ENCODE data around the gene PCF11. TPM values are rescaled to one million over a fixed set of nuclear protein-coding genes. Genes with fewer than 3 reads are reported as not detected.
A peak's percentile ranks its signal among the peaks of the same experiment; 100 is the strongest.
"Not testable (repeated sequence)": the region's sequence is repeated elsewhere in the genome, so short reads cannot be mapped to it uniquely, and the experiment has no call there.

PCF11 gene
- total RNA-seq, 2 donors from 2014 or later = 79.5 to 85.6 TPM

- no peak for ATAC-seq (replicated peaks in 1 of 2)
- Mint-ChIP-seq H3K27ac (no peak overlapping the region), H3K4me1 (ENCODE audit: low read depth) (peaks cover 10% of the 10 kb centered on the region), H3K4me3 (no peak overlapping the region), H3K36me3 (ENCODE audit: insufficient read depth in 2 of 2) (no peaks in the 10 kb centered on the region), H3K27me3 (ENCODE audit: low read depth) (no peaks in the 10 kb centered on the region), H3K9me3 (no peaks in the 10 kb centered on the region)
- no peak for DNase-seq
Measured at GRCh38 chr11:83127310-83127637, 29.7 kb upstream of the PCF11 start.

GRCh38 chr11:83132191-83132590 lies 24.7 kb upstream of the PCF11 start:
- Mint-ChIP-seq H3K27me3 (ENCODE audit: low read depth) (no peaks in the 10 kb centered on the region), H3K36me3 (ENCODE audit: insufficient read depth in 2 of 2) (no peaks in the 10 kb centered on the region), H3K27ac (no peak overlapping the region), H3K4me3 (no peak overlapping the region), H3K9me3 (no peaks in the 10 kb centered on the region), H3K4me1 (ENCODE audit: low read depth) (no peaks in the 10 kb centered on the region)
- ATAC-seq (replicated peaks in 1 of 2) (no peak), DNase-seq (no peak)

GRCh38 chr11:83133266-83133665 lies 23.7 kb upstream of the PCF11 start:
- not testable (repeated sequence) for H3K4me3 Mint-ChIP-seq; H3K27me3 Mint-ChIP-seq (ENCODE audit: low read depth); ATAC-seq (replicated peaks in 1 of 2); H3K27ac Mint-ChIP-seq; H3K36me3 Mint-ChIP-seq (ENCODE audit: insufficient read depth in 2 of 2); DNase-seq; H3K4me1 Mint-ChIP-seq (ENCODE audit: low read depth); H3K9me3 Mint-ChIP-seq

- Mint-ChIP-seq H3K9me3 (no peaks in the 10 kb centered on the region), H3K27me3 (ENCODE audit: low read depth) (no peaks in the 10 kb centered on the region), H3K4me3 (no peak overlapping the region), H3K27ac (no peak overlapping the region), H3K4me1 (ENCODE audit: low read depth) (no peaks in the 10 kb centered on the region), H3K36me3 (ENCODE audit: insufficient read depth in 2 of 2) (peaks cover 0 to 1% of the 10 kb centered on the region in 2 donors)
- ATAC-seq (replicated peaks in 1 of 2) (no peak), DNase-seq (no peak)
Measured at GRCh38 chr11:83139310-83139709, 17.6 kb upstream of the PCF11 start.

- Mint-ChIP-seq H3K9me3 (no peaks in the 10 kb centered on the region), H3K27ac (no peak overlapping the region), H3K27me3 (ENCODE audit: low read depth) (no peaks in the 10 kb centered on the region), H3K4me3 (no peak overlapping the region), H3K36me3 (ENCODE audit: insufficient read depth in 2 of 2) (peaks cover 0 to 1% of the 10 kb centered on the region in 2 donors), H3K4me1 (ENCODE audit: low read depth) (no peaks in the 10 kb centered on the region)
- no peak for DNase-seq
- no peak for ATAC-seq (replicated peaks in 1 of 2)
Measured at GRCh38 chr11:83140691-83141455, 16.1 kb upstream of the PCF11 start.

- H3K9me3 Mint-ChIP-seq = no peaks in the 10 kb centered on the region
- no peak overlapping the region for H3K27ac Mint-ChIP-seq
- peaks cover 21% of the 10 kb centered on the region for H3K4me1 Mint-ChIP-seq (ENCODE audit: low read depth)
- no peaks in the 10 kb centered on the region for H3K27me3 Mint-ChIP-seq (ENCODE audit: low read depth)
- H3K36me3 Mint-ChIP-seq (ENCODE audit: insufficient read depth in 2 of 2) = no peaks in the 10 kb centered on the region
- H3K4me3 Mint-ChIP-seq = no peak overlapping the region
- DNase-seq = no peak
- no peak for ATAC-seq (replicated peaks in 1 of 2)
Measured at GRCh38 chr11:83147895-83148294, 9.0 kb upstream of the PCF11 start.

- peaks cover 26% of the 10 kb centered on the region for H3K4me1 Mint-ChIP-seq (ENCODE audit: low read depth)
- no peak overlapping the region for H3K27ac Mint-ChIP-seq
- H3K36me3 Mint-ChIP-seq (ENCODE audit: insufficient read depth in 2 of 2) = no peaks in the 10 kb centered on the region
- no peaks in the 10 kb centered on the region for H3K9me3 Mint-ChIP-seq
- no peak for DNase-seq
- ATAC-seq (replicated peaks in 1 of 2) = peak in 1 of 2 donors; percentile 51
- H3K4me3 Mint-ChIP-seq = no peak overlapping the region
- H3K27me3 Mint-ChIP-seq (ENCODE audit: low read depth) = no peaks in the 10 kb centered on the region
Measured at GRCh38 chr11:83150450-83150849, 6.5 kb upstream of the PCF11 start.

- no peak for DNase-seq
- Mint-ChIP-seq H3K36me3 (ENCODE audit: insufficient read depth in 2 of 2) (no peaks in the 10 kb centered on the region), H3K4me1 (ENCODE audit: low read depth) (peaks cover 28% of the 10 kb centered on the region), H3K27ac (no peak overlapping the region), H3K4me3 (no peak overlapping the region), H3K9me3 (no peaks in the 10 kb centered on the region), H3K27me3 (ENCODE audit: low read depth) (no peaks in the 10 kb centered on the region)
- ATAC-seq (replicated peaks in 1 of 2) = peak in 1 of 2 donors; percentile 27
Measured at GRCh38 chr11:83151274-83151977, 5.5 kb upstream of the PCF11 start.

GRCh38 chr11:83152264-83152663 lies 4.7 kb upstream of the PCF11 start:
- no peaks in the 10 kb centered on the region for H3K27me3 Mint-ChIP-seq (ENCODE audit: low read depth)
- DNase-seq = no peak
- peaks cover 28% of the 10 kb centered on the region for H3K4me1 Mint-ChIP-seq (ENCODE audit: low read depth)
- H3K27ac Mint-ChIP-seq = no peak overlapping the region
- no peaks in the 10 kb centered on the region for H3K9me3 Mint-ChIP-seq
- no peak for ATAC-seq (replicated peaks in 1 of 2)
- peaks cover 3% of the 10 kb centered on the region in 2 donors for H3K36me3 Mint-ChIP-seq (ENCODE audit: insufficient read depth in 2 of 2)
- no peak overlapping the region for H3K4me3 Mint-ChIP-seq

- Mint-ChIP-seq H3K36me3 (ENCODE audit: insufficient read depth in 2 of 2) (peaks cover 9 to 11% of the 10 kb centered on the region in 2 donors), H3K9me3 (no peaks in the 10 kb centered on the region), H3K4me3 (no peak overlapping the region), H3K27ac (no peak overlapping the region), H3K27me3 (ENCODE audit: low read depth) (no peaks in the 10 kb centered on the region), H3K4me1 (ENCODE audit: low read depth) (peaks cover 23% of the 10 kb centered on the region)
- ATAC-seq (replicated peaks in 1 of 2) (no peak), DNase-seq (no peak)
Measured at GRCh38 chr11:83153764-83154163, 3.2 kb upstream of the PCF11 start.

- Mint-ChIP-seq H3K27ac (peak overlapping the region; percentile 88), H3K4me3 (peak overlapping the region; percentile 99 to 100), H3K9me3 (no peaks in the 10 kb centered on the region), H3K36me3 (ENCODE audit: insufficient read depth in 2 of 2) (peaks cover 19 to 23% of the 10 kb centered on the region in 2 donors), H3K27me3 (ENCODE audit: low read depth) (no peaks in the 10 kb centered on the region), H3K4me1 (ENCODE audit: low read depth) (peaks cover 30% of the 10 kb centered on the region)
- ATAC-seq (replicated peaks in 1 of 2) (peak; percentile 94), DNase-seq (peak; percentile 95 to 98)
Measured at GRCh38 chr11:83156144-83156995, 561 bp upstream of the PCF11 start.

GRCh38 chr11:83157594-83158356 lies 844 bp downstream of the PCF11 start:
- H3K36me3 Mint-ChIP-seq (ENCODE audit: insufficient read depth in 2 of 2) = peaks cover 19 to 25% of the 10 kb centered on the region in 2 donors
- DNase-seq (peak; percentile 47 to 49), ATAC-seq (replicated peaks in 1 of 2) (no peak)
- peak overlapping the region; percentile 88 for H3K27ac Mint-ChIP-seq
- H3K27me3 Mint-ChIP-seq (ENCODE audit: low read depth) = no peaks in the 10 kb centered on the region
- H3K4me3 Mint-ChIP-seq = peak overlapping the region; percentile 99 to 100
- peaks cover 42% of the 10 kb centered on the region for H3K4me1 Mint-ChIP-seq (ENCODE audit: low read depth)
- H3K9me3 Mint-ChIP-seq = no peaks in the 10 kb centered on the region

Measured in activated T-cell treated with anti-CD3 and anti-CD28 coated beads, Interleukin-2, amount 50 U/mL, for 72 hours (primary cell).